ENCODE results near the gene IRAK1. TPM values are rescaled to one million over a fixed set of nuclear protein-coding genes. Genes with fewer than 3 reads are reported as not detected.

Gene IRAK1
- total RNA-seq, 1 experiment from 2014 or later: 432 TPM

- intact Hi-C loops (cut with micrococcal nuclease; ENCODE audit: unreplicated experiment) (no loop called here), in situ Hi-C loops (cut with HindIII; ENCODE audit: low pct_unique_long_range_greater_than_20kb, low sequenced_read_pairs) (no loop called here)
- Histone ChIP-seq H3K9me3 (ENCODE audit: control insufficient read depth, insufficient read depth, low read depth, low read length) (no peaks in the 10 kb centered on the region), H3K4me3 (ENCODE audit: low read depth in 2 of 2, low read length in 2 of 2) (peak overlapping the region; percentile 95 to 98), H3K36me3 (ENCODE audit: control insufficient read depth, insufficient read depth, low read length) (no peaks in the 10 kb centered on the region; the same call in 1 of the 2 replicates), H3K27me3 (ENCODE audit: control insufficient read depth, insufficient read depth, low read length) (no peaks in the 10 kb centered on the region), H3K27ac (ENCODE audit: low read length) (peak overlapping the region; percentile 90), H3K4me1 (ENCODE audit: control insufficient read depth, insufficient read depth, low read length) (peaks cover 32% of the 10 kb centered on the region)
- DNase-seq (ENCODE audit: low read depth, low spot score): no peak
- ChIA-PET POLR2A (no interaction called here), CTCF (no interaction called here)
- no peak for TF ChIP-seq POLR2AphosphoS5 (IDR thresholded peaks at IDR 0.05; ENCODE audit: low read depth, low read length)
- no peak for TF ChIP-seq TCF7L2 (IDR thresholded peaks at IDR 0.05; ENCODE audit: low read depth, low read length)
- no peak for TF ChIP-seq SIN3A (IDR thresholded peaks at IDR 0.05; ENCODE audit: borderline replicate concordance, insufficient read depth, low read depth, low read length)
- no peak for TF ChIP-seq REST (IDR thresholded peaks at IDR 0.05; ENCODE audit: insufficient read depth in 1 of 2, low read depth in 2 of 2, low read length in 1 of 2)
- no peak for TF ChIP-seq CTCF (IDR thresholded peaks at IDR 0.05)
- BruUV-seq (replicated peaks): no TSS peak
- ATAC-seq: no peak
Observed at GRCh38 chrX:153968754-153969124, 51.0 kb downstream of the IRAK1 start.

- CTCF ChIA-PET: no interaction called here
- Histone ChIP-seq H3K4me3 (ENCODE audit: low read depth in 2 of 2, low read length in 2 of 2) (peak overlapping the region; percentile 95 to 98), H3K27ac (ENCODE audit: low read length) (peak overlapping the region; percentile 90), H3K27me3 (ENCODE audit: control insufficient read depth, insufficient read depth, low read length) (no peaks in the 10 kb centered on the region), H3K4me1 (ENCODE audit: control insufficient read depth, insufficient read depth, low read length) (peaks cover 27% of the 10 kb centered on the region), H3K36me3 (ENCODE audit: control insufficient read depth, insufficient read depth, low read length) (no peaks in the 10 kb centered on the region; the same call in 1 of the 2 replicates), H3K9me3 (ENCODE audit: control insufficient read depth, insufficient read depth, low read depth, low read length) (no peaks in the 10 kb centered on the region)
- POLR2A ChIA-PET: no interaction called here
- in situ Hi-C loops (cut with HindIII; ENCODE audit: low pct_unique_long_range_greater_than_20kb, low sequenced_read_pairs): no loop called here
- TF ChIP-seq POLR2AphosphoS5 (IDR thresholded peaks at IDR 0.05; ENCODE audit: low read depth, low read length) (no peak), SIN3A (IDR thresholded peaks at IDR 0.05; ENCODE audit: borderline replicate concordance, insufficient read depth, low read depth, low read length) (no peak), TCF7L2 (IDR thresholded peaks at IDR 0.05; ENCODE audit: low read depth, low read length) (no peak), CTCF (IDR thresholded peaks at IDR 0.05) (no peak), REST (IDR thresholded peaks at IDR 0.05; ENCODE audit: insufficient read depth in 1 of 2, low read depth in 2 of 2, low read length in 1 of 2) (no peak)
- no TSS peak for BruUV-seq (replicated peaks)
- intact Hi-C loops (cut with micrococcal nuclease; ENCODE audit: unreplicated experiment): no loop called here
- ATAC-seq (no peak), DNase-seq (ENCODE audit: low read depth, low spot score) (no peak)
Observed at GRCh38 chrX:153968255-153968654, 51.4 kb downstream of the IRAK1 start.

Measured in Panc1 (cell line).